ENCODE data around the gene PPP1R15A. TPM values are rescaled to one million over a fixed set of nuclear protein-coding genes. Genes with fewer than 3 reads are reported as not detected.

Gene PPP1R15A
- total RNA-seq, 1 experiment from 2014 or later = 41.2 TPM

- intact Hi-C loops (cut with micrococcal nuclease; ENCODE audit: unreplicated experiment) = no loop called here
- no peak for TF ChIP-seq CTCF (conservative IDR thresholded peaks at IDR 0.05; ENCODE audit: low read depth, low read length)
- Histone ChIP-seq H3K4me1 (ENCODE audit: insufficient read depth, low read length, poor library complexity, severe bottlenecking) (no peaks in the 10 kb centered on the region), H3K36me3 (ENCODE audit: insufficient read depth, low read length, poor library complexity, severe bottlenecking) (peaks cover 19% of the 10 kb centered on the region), H3K9me3 (ENCODE audit: low read depth, low read length, poor library complexity, severe bottlenecking) (no peaks in the 10 kb centered on the region), H3K27ac (ENCODE audit: low read depth, low read length, poor library complexity, severe bottlenecking) (no peak overlapping the region), H3K4me3 (ENCODE audit: low read depth, low read length, poor library complexity, severe bottlenecking) (no peak overlapping the region), H3K27me3 (replicated peaks; ENCODE audit: insufficient read depth, low read depth, low read length, poor library complexity) (no peaks in the 10 kb centered on the region)
- POLR2A ChIA-PET (ENCODE audit: low non-redundant PET) = no interaction called here
- BruUV-seq (replicated peaks) = no TSS peak
- CTCF ChIA-PET = no interaction called here
- peak; percentile 60 for DNase-seq (ENCODE audit: low spot score)
Measured at GRCh38 chr19:48913114-48913889, 41.1 kb downstream of the PPP1R15A start.

- BruUV-seq (replicated peaks) = no TSS peak
- CTCF ChIA-PET = no interaction called here
Measured at GRCh38 chr19:48914181-48914580, 42.0 kb downstream of the PPP1R15A start.

GRCh38 chr19:48915757-48916156, 43.5 kb downstream of the PPP1R15A start:
- Histone ChIP-seq H3K27me3 (replicated peaks; ENCODE audit: insufficient read depth, low read depth, low read length, poor library complexity) (no peaks in the 10 kb centered on the region), H3K4me1 (ENCODE audit: insufficient read depth, low read length, poor library complexity, severe bottlenecking) (no peaks in the 10 kb centered on the region), H3K4me3 (ENCODE audit: low read depth, low read length, poor library complexity, severe bottlenecking) (no peak overlapping the region), H3K36me3 (ENCODE audit: insufficient read depth, low read length, poor library complexity, severe bottlenecking) (peaks cover 22% of the 10 kb centered on the region), H3K27ac (ENCODE audit: low read depth, low read length, poor library complexity, severe bottlenecking) (no peak overlapping the region), H3K9me3 (ENCODE audit: low read depth, low read length, poor library complexity, severe bottlenecking) (no peaks in the 10 kb centered on the region)
- TF ChIP-seq EZH2 (IDR thresholded peaks at IDR 0.05; ENCODE audit: borderline replicate concordance, low read depth, low read length, poor library complexity, severe bottlenecking) (no peak), CTCF (conservative IDR thresholded peaks at IDR 0.05; ENCODE audit: low read depth, low read length) (no peak)
- no peak for DNase-seq (ENCODE audit: low spot score)
- CTCF ChIA-PET = no interaction called here
- BruUV-seq (replicated peaks) = no TSS peak
- intact Hi-C loops (cut with micrococcal nuclease; ENCODE audit: unreplicated experiment) = no loop called here
- POLR2A ChIA-PET (ENCODE audit: low non-redundant PET) = no interaction called here

More at GRCh38 chr19:48914181-48914580, 42.0 kb downstream of the PPP1R15A start:
- Histone ChIP-seq H3K36me3 (ENCODE audit: insufficient read depth, low read length, poor library complexity, severe bottlenecking) (peaks cover 26% of the 10 kb centered on the region), H3K4me1 (ENCODE audit: insufficient read depth, low read length, poor library complexity, severe bottlenecking) (no peaks in the 10 kb centered on the region), H3K4me3 (ENCODE audit: low read depth, low read length, poor library complexity, severe bottlenecking) (no peak overlapping the region), H3K9me3 (ENCODE audit: low read depth, low read length, poor library complexity, severe bottlenecking) (no peaks in the 10 kb centered on the region), H3K27me3 (replicated peaks; ENCODE audit: insufficient read depth, low read depth, low read length, poor library complexity) (no peaks in the 10 kb centered on the region), H3K27ac (ENCODE audit: low read depth, low read length, poor library complexity, severe bottlenecking) (no peak overlapping the region)
- no peak for TF ChIP-seq EZH2 (IDR thresholded peaks at IDR 0.05; ENCODE audit: borderline replicate concordance, low read depth, low read length, poor library complexity, severe bottlenecking)
- no peak for TF ChIP-seq CTCF (conservative IDR thresholded peaks at IDR 0.05; ENCODE audit: low read depth, low read length)
- intact Hi-C loops (cut with micrococcal nuclease; ENCODE audit: unreplicated experiment) = no loop called here
- POLR2A ChIA-PET (ENCODE audit: low non-redundant PET) = no interaction called here
- DNase-seq (ENCODE audit: low spot score) = no peak
